Lower leg skin (tissue), 4 donors: ENCODE data around the gene ZNF593. TPM values are rescaled to one million over a fixed set of nuclear protein-coding genes. Genes with fewer than 3 reads are reported as not detected.

Source experiments
- DNase-seq, 2 donors: peaks; one replicate each; pipeline ENCODE4 v3.0.0-alpha.2; 2019; ENCODE audit warnings: low spot score in 2 of 2
- H3K4me3 ChIP-seq: fragments of 200-600 bp; sonication (generic); 2 replicates; pipeline ENCODE4 v1.5.1; 2017; ENCODE audit warnings: mild to moderate bottlenecking, low read depth; ENCODE audit not compliant: poor library complexity, severe bottlenecking
- POLR2A ChIP-seq, 2 donors: fragments of 450-650 bp; IDR thresholded peaks; one replicate each; pipeline ENCODE4 v1.6.1; 2016 to 2017; ENCODE audit warnings: antibody characterized with exemption in 2 of 2, mild to moderate bottlenecking in 1 of 2, moderate library complexity in 1 of 2
- WGBS, 2 donors: methylation state at CpG; one replicate each; pipeline ENCODE4 v1.1.5; 2018; 5-methylcytosine and 5-hydroxymethylcytosine counted together
- intact Hi-C: fragments of 100-400 bp; cut with DNase I; formaldehyde crosslinking; loops from one replicate; pipeline ENCODE4 v1.15.0; 2023; ENCODE audit warnings: low total_unique reads
- total RNA-seq, 4 donors: library from RNA; depleted of rRNA; stranded (reverse); fragments of >200 nt; gene quantifications; one replicate each; pipeline ENCODE4 v1.1.0, GENCODE V29; 2016
- TF ChIP-seq, protein P1 (sequence below), 3 donors: fragments of 450-650 bp; IDR thresholded peaks; one replicate each; pipeline ENCODE4 v1.5.1; 2016; ENCODE audit warnings: antibody characterized with exemption in 3 of 3, mild to moderate bottlenecking in 3 of 3, moderate library complexity in 2 of 3

The ZNF593 gene
- total RNA-seq, 4 donors from 2014 or later = 17.4 to 49.3 (median 31.4) TPM

GRCh38 chr1:26189331-26189730 is 19.6 kb downstream of the ZNF593 start:
- intact Hi-C loops = no loop called here
- WGBS, 2 donors = 81 to 84% methylated on average over 6 of the region's 6 CpGs
- H3K4me3 ChIP-seq = no peak overlapping the region

GRCh38 chr1:26189751-26190275 is 20.1 kb downstream of the ZNF593 start:
- WGBS, 2 donors = 81 to 86% methylated on average over 7 of the region's 7 CpGs
- no peak overlapping the region for H3K4me3 ChIP-seq
- DNase-seq = no peak
- intact Hi-C loops = no loop called here
- TF ChIP-seq POLR2A (IDR thresholded peaks at IDR 0.05) = no peak
- TF ChIP-seq, protein P1, sequence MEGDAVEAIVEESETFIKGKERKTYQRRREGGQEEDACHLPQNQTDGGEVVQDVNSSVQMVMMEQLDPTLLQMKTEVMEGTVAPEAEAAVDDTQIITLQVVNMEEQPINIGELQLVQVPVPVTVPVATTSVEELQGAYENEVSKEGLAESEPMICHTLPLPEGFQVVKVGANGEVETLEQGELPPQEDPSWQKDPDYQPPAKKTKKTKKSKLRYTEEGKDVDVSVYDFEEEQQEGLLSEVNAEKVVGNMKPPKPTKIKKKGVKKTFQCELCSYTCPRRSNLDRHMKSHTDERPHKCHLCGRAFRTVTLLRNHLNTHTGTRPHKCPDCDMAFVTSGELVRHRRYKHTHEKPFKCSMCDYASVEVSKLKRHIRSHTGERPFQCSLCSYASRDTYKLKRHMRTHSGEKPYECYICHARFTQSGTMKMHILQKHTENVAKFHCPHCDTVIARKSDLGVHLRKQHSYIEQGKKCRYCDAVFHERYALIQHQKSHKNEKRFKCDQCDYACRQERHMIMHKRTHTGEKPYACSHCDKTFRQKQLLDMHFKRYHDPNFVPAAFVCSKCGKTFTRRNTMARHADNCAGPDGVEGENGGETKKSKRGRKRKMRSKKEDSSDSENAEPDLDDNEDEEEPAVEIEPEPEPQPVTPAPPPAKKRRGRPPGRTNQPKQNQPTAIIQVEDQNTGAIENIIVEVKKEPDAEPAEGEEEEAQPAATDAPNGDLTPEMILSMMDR (IDR thresholded peaks at IDR 0.05) = no peak

More at GRCh38 chr1:26189331-26189730, 19.6 kb downstream of the ZNF593 start:
- DNase-seq = no peak
- TF ChIP-seq, protein P1 (IDR thresholded peaks at IDR 0.05) = no peak
- TF ChIP-seq POLR2A (IDR thresholded peaks at IDR 0.05) = no peak

GRCh38 chr1:26190373-26190987 is 20.8 kb downstream of the ZNF593 start, which contains the start of gene CATSPER4:
Gene CATSPER4 (plus strand): TSS chr1:26190602. CDS start chr1:26190628, 26 bp downstream.
- WGBS, 2 donors = 48 to 56% methylated on average over 16 of the region's 16 CpGs
- intact Hi-C loops = no loop called here
- TF ChIP-seq, protein P1 (IDR thresholded peaks at IDR 0.05) = no peak
- TF ChIP-seq POLR2A (IDR thresholded peaks at IDR 0.05) = no peak
- H3K4me3 ChIP-seq = no peak within 1 kb of the TSS
- DNase-seq = no peak

DNA sequence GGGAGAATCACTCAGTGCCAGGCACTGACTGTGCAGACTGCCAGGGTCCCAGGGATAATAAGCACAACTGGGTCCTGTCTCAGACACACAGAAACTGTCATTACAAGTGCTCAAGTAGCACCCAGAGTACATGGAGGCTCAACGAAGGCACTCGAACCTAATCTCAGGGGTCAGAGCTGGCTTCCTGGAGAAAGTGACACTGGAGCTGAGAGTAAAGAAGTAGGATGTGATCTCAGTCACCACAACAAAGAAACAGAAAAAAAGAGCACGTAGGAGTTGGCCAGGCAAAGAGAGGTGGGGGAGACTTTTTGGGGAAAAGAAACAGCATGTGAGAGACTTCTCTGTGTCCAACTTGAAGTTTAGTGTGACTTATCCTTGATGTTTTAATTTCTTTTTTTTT is 22.0 kb downstream of the ZNF593 start:
- 60 to 61% methylated on average over 3 of the region's 3 CpGs for WGBS, 2 donors
- DNase-seq = no peak
- intact Hi-C loops = no loop called here
- TF ChIP-seq, protein P1 (IDR thresholded peaks at IDR 0.05) = no peak
- TF ChIP-seq POLR2A (IDR thresholded peaks at IDR 0.05) = no peak
- no peak overlapping the region for H3K4me3 ChIP-seq

GRCh38 chr1:26195805-26196204 is 26.1 kb downstream of the ZNF593 start:
- whole genome bisulfite sequencing, 2 donors = 72 to 95% methylated on average over 3 of the region's 3 CpGs

More at GRCh38 chr1:26195805-26196204, 26.1 kb downstream of the ZNF593 start:
- TF ChIP-seq, protein P1 (IDR thresholded peaks at IDR 0.05) = no peak
- TF ChIP-seq POLR2A (IDR thresholded peaks at IDR 0.05) = no peak
- intact Hi-C loops = no loop called here
- no peak overlapping the region for H3K4me3 ChIP-seq
- no peak for DNase-seq
